Frontal cortex (tissue), 4 donors: Measurements from ENCODE around the gene MAP3K9. TPM values are rescaled to one million over a fixed set of nuclear protein-coding genes. Genes with fewer than 3 reads are reported as not detected.
A peak's percentile ranks its signal among the peaks of the same experiment; 100 is the strongest.
"Not testable (repeated sequence)": the region's sequence is repeated elsewhere in the genome, so short reads cannot be mapped to it uniquely, and the experiment has no call there.

Source experiments
- DNase-seq, 2 donors: peaks; one replicate each; pipeline ENCODE4 v3.0.0; 2012; ENCODE audit warnings: low spot score in 2 of 2
- FAIRE-seq: peaks from 2 replicates; lab custom pipeline; 2012; peaks lifted over from hg19 to GRCh38; lab: Jason Lieb, UNC
- total RNA-seq: library from RNA; depleted of rRNA; stranded (reverse); fragments of >200 nt; gene quantifications from one replicate; pipeline ENCODE4 v1.2.3, GENCODE V29; 2014
- donor health status: control.
- donor health status: control.
- donor health status: control.

MAP3K9 gene
- total RNA-seq = 11.4 TPM

- FAIRE-seq = no peak
Observed at GRCh38 chr14:70809225-70810219, at the start of gene MAP3K9. Gene MAP3K9 (minus strand): TSS chr14:70809513. CDS start chr14:70809171, 342 bp downstream.

GRCh38 chr14:70858641-70859040 lies 49.3 kb upstream of the MAP3K9 start:
- FAIRE-seq = no peak
- no peak for DNase-seq

More at GRCh38 chr14:70809225-70810219, at the start of gene MAP3K9:
- DNase-seq = peak; percentile 81 to 84

- FAIRE-seq (no peak), DNase-seq (no peak)
Observed at GRCh38 chr14:70857496-70857890, 48.2 kb upstream of the MAP3K9 start.

GRCh38 chr14:70856851-70857495 lies 47.7 kb upstream of the MAP3K9 start:
- DNase-seq = no peak
- FAIRE-seq = no peak

- FAIRE-seq (no peak), DNase-seq (no peak)
Observed at GRCh38 chr14:70855486-70855885, 46.2 kb upstream of the MAP3K9 start.

- FAIRE-seq, DNase-seq: not testable (repeated sequence)
Observed at GRCh38 chr14:70853658-70854057, 44.3 kb upstream of the MAP3K9 start.

GRCh38 chr14:70847406-70848090 lies 38.2 kb upstream of the MAP3K9 start:
- FAIRE-seq (no peak), DNase-seq (no peak)

GRCh38 chr14:70845601-70846000 lies 36.3 kb upstream of the MAP3K9 start:
- DNase-seq (no peak), FAIRE-seq (no peak)

- FAIRE-seq = no peak
- no peak for DNase-seq
Observed at GRCh38 chr14:70842851-70843462, 33.6 kb upstream of the MAP3K9 start.

- no peak for DNase-seq
- FAIRE-seq = no peak
Observed at GRCh38 chr14:70838076-70838475, 28.8 kb upstream of the MAP3K9 start.

- DNase-seq (no peak), FAIRE-seq (no peak)
Observed at GRCh38 chr14:70836946-70837345, 27.6 kb upstream of the MAP3K9 start.

GRCh38 chr14:70833884-70834283 lies 24.6 kb upstream of the MAP3K9 start:
- DNase-seq (no peak), FAIRE-seq (no peak)

- no peak for DNase-seq
- FAIRE-seq = no peak
Observed at GRCh38 chr14:70832561-70833305, 23.4 kb upstream of the MAP3K9 start.

GRCh38 chr14:70830998-70831781 lies 21.9 kb upstream of the MAP3K9 start:
- FAIRE-seq (no peak), DNase-seq (no peak)

- DNase-seq (no peak), FAIRE-seq (no peak)
Observed at GRCh38 chr14:70828188-70828587, 18.9 kb upstream of the MAP3K9 start.

GRCh38 chr14:70827752-70828151 lies 18.4 kb upstream of the MAP3K9 start:
- no peak for FAIRE-seq

GRCh38 chr14:70827347-70827746 lies 18.0 kb upstream of the MAP3K9 start:
- DNase-seq (no peak), FAIRE-seq (no peak)

More at GRCh38 chr14:70827752-70828151, 18.4 kb upstream of the MAP3K9 start:
- DNase-seq = no peak

GRCh38 chr14:70823281-70823680 lies 14.0 kb upstream of the MAP3K9 start:
- FAIRE-seq (no peak), DNase-seq (no peak)
